IgD-negative memory B cell (primary cell): ENCODE data around the gene SOX8. TPM values are rescaled to one million over a fixed set of nuclear protein-coding genes. Genes with fewer than 3 reads are reported as not detected.

Experiments
- H3K27ac Mint-ChIP-seq, 3 donors: one replicate each; pipeline ENCODE4 v1.8.0; 2020 to 2022; ENCODE audit warnings: mild to moderate bottlenecking in 3 of 3, mixed read lengths in 3 of 3, moderate library complexity in 1 of 3
- H3K27me3 Mint-ChIP-seq: one replicate; pipeline ENCODE4 v1.8.0; 2021; ENCODE audit warnings: mixed read lengths
- H3K36me3 Mint-ChIP-seq: one replicate; pipeline ENCODE4 v1.8.0; 2020; ENCODE audit warnings: mild to moderate bottlenecking, mixed read lengths
- H3K4me1 Mint-ChIP-seq, 3 donors: one replicate each; pipeline ENCODE4 v1.8.0; 2020 to 2022; ENCODE audit warnings: mixed read lengths in 3 of 3, mild to moderate bottlenecking in 1 of 3
- H3K4me3 Mint-ChIP-seq, 4 donors: one replicate each; pipeline ENCODE4 v1.8.0; 2020 to 2022; ENCODE audit warnings: mild to moderate bottlenecking in 4 of 4, mixed read lengths in 4 of 4, moderate library complexity in 3 of 4
- H3K9me3 Mint-ChIP-seq, 3 donors: one replicate each; pipeline ENCODE4 v1.8.0; 2020 to 2021; ENCODE audit warnings: mixed read lengths in 3 of 3, mild to moderate bottlenecking in 1 of 3
- polyA plus RNA-seq: library from polyadenylated mRNA; unstranded; fragments of 300-500 nt; fragmentation: Illumina TruSeq; gene quantifications from one replicate; pipeline ENCODE4 v1.2.3, GENCODE V29; 2021

SOX8 gene
- polyA plus RNA-seq, 1 donor from 2014 or later, result 0.48 TPM

- Mint-ChIP-seq H3K36me3 (no peaks in the 10 kb centered on the region), H3K27ac (no peak overlapping the region), H3K4me3 (no peak overlapping the region), H3K4me1 (no peaks in the 10 kb centered on the region), H3K27me3 (peaks cover 14% of the 10 kb centered on the region), H3K9me3 (no peaks in the 10 kb centered on the region)
These were observed 2.6 kb downstream of the SOX8 start for GRCh38 chr16:984121-984694.

GRCh38 chr16:984736-985636 lies 3.4 kb downstream of the SOX8 start:
- Mint-ChIP-seq H3K9me3 (no peaks in the 10 kb centered on the region), H3K4me1 (no peaks in the 10 kb centered on the region), H3K4me3 (no peak overlapping the region), H3K27ac (no peak overlapping the region), H3K27me3 (peaks cover 9% of the 10 kb centered on the region), H3K36me3 (no peaks in the 10 kb centered on the region)

GRCh38 chr16:985646-986400 lies 4.3 kb downstream of the SOX8 start:
- Mint-ChIP-seq H3K27me3 (peaks cover 9% of the 10 kb centered on the region), H3K4me3 (peak overlapping the region in 1 of 4 donors; percentile 28), H3K4me1 (no peaks in the 10 kb centered on the region), H3K9me3 (no peaks in the 10 kb centered on the region), H3K27ac (no peak overlapping the region), H3K36me3 (no peaks in the 10 kb centered on the region)

DNA sequence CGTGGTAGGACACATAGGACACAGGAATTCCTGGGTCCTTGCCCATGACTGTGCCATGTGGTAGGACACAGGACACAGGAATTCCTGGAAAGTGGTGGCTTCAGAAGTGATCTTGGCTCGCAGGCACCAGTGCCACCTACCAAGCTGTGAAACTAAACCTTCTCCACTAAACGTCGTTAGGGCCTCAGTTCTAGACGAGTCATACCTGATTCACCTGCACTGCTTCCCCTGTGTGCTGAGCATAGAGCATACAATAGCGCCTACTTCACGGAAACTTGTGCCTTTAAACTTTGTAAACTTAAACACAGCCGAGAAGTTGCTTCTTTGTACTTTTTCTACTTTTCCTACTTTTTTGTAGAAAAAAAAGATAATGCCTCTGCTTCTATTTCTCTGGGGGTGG lies 4.8 kb downstream of the SOX8 start:
- H3K36me3 Mint-ChIP-seq, result no peaks in the 10 kb centered on the region
- peaks cover 9% of the 10 kb centered on the region for H3K27me3 Mint-ChIP-seq
- no peaks in the 10 kb centered on the region for H3K4me1 Mint-ChIP-seq
- no peak overlapping the region for H3K27ac Mint-ChIP-seq
- no peak overlapping the region for H3K4me3 Mint-ChIP-seq
- no peaks in the 10 kb centered on the region for H3K9me3 Mint-ChIP-seq

- H3K27ac Mint-ChIP-seq, result no peak overlapping the region
- no peak overlapping the region for H3K4me3 Mint-ChIP-seq
- peaks cover 9% of the 10 kb centered on the region for H3K27me3 Mint-ChIP-seq
- no peaks in the 10 kb centered on the region for H3K9me3 Mint-ChIP-seq
- no peaks in the 10 kb centered on the region for H3K36me3 Mint-ChIP-seq
- no peaks in the 10 kb centered on the region for H3K4me1 Mint-ChIP-seq
These were observed 5.5 kb downstream of the SOX8 start for GRCh38 chr16:986925-987582.

DNA sequence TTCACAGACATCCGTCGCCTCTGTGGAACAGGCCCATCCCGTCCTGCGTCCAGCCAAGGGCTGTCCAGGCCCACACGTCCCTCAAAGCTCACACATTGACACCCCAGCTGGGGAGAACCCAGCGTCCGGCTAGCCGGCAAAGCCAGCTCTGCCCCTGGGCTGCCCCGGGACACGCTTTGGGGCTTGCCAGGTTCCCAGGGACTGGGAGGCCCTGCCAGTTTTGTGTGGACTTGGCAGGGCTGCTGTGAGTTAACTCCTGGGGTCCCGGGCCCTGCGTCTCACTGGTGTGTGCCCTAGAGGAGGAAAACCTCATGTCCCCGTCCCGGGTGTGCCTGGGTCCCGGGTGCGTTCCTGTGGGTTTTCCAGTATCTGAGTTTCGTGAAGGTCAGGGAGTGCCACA lies 6.3 kb downstream of the SOX8 start:
- Mint-ChIP-seq H3K27me3 (peaks cover 5% of the 10 kb centered on the region), H3K4me3 (no peak overlapping the region), H3K27ac (no peak overlapping the region)

GRCh38 chr16:988471-989353 lies 7.1 kb downstream of the SOX8 start:
- H3K9me3 Mint-ChIP-seq, result no peaks in the 10 kb centered on the region
- H3K4me1 Mint-ChIP-seq, result no peaks in the 10 kb centered on the region
- H3K36me3 Mint-ChIP-seq, result no peaks in the 10 kb centered on the region
- H3K27me3 Mint-ChIP-seq, result peaks cover 2% of the 10 kb centered on the region
- no peak overlapping the region for H3K4me3 Mint-ChIP-seq
- H3K27ac Mint-ChIP-seq, result no peak overlapping the region

More for the DNA sequence above, 6.3 kb downstream of the SOX8 start:
- Mint-ChIP-seq H3K4me1 (no peaks in the 10 kb centered on the region), H3K9me3 (no peaks in the 10 kb centered on the region), H3K36me3 (no peaks in the 10 kb centered on the region)

- H3K27ac Mint-ChIP-seq, result no peak overlapping the region
- H3K9me3 Mint-ChIP-seq, result no peaks in the 10 kb centered on the region
- H3K27me3 Mint-ChIP-seq, result peaks cover 2% of the 10 kb centered on the region
- no peaks in the 10 kb centered on the region for H3K36me3 Mint-ChIP-seq
- H3K4me1 Mint-ChIP-seq, result no peaks in the 10 kb centered on the region
- no peak overlapping the region for H3K4me3 Mint-ChIP-seq
These were observed 7.8 kb downstream of the SOX8 start for GRCh38 chr16:989354-989814.

DNA sequence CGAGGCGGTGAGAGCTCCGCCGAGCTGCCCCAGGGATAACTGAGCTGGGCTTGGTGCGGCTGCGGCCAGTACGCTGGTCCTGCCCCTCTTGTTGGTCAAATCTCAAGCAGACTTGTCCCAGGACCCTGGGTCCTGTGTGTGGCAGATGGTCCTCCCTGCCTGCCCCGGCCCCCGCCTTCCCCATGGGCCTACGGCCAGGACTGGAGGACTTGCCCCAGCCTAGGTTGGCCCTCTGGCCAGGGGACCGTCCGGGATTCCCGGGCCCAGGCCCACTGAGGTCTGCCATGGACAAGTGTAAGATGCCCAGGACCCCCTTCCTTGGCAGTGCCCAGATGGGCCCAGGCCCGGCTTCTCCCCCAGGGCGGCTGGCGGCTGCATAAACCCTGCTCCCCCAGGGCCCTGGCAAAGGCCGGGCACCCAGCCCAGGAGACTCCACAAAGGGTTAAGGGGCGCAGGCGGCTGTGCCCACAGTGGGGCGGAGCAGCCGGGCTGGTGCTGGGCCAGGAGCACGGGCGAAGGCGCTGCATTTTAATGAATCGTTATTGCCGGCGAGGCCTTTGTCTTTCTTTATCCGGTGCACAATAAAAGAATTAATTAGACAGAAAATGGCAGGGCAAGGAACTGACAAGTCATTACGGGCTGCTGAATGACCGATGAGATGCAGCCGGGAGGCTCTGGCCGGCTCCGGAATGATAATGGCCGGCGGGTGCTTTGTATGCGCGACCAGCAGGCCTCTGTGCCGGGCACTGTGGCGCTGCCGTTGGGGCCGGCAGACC lies 9.1 kb downstream of the SOX8 start:
- Mint-ChIP-seq H3K9me3 (peaks cover 0 to 2% (median 0%) of the 10 kb centered on the region in 3 donors), H3K27me3 (peaks cover 12% of the 10 kb centered on the region), H3K4me1 (no peaks in the 10 kb centered on the region), H3K36me3 (no peaks in the 10 kb centered on the region), H3K4me3 (no peak overlapping the region), H3K27ac (no peak overlapping the region)

- H3K36me3 Mint-ChIP-seq, result no peaks in the 10 kb centered on the region
- H3K27me3 Mint-ChIP-seq, result peaks cover 18% of the 10 kb centered on the region
- H3K9me3 Mint-ChIP-seq, result peaks cover 0 to 2% (median 0%) of the 10 kb centered on the region in 3 donors
- H3K4me3 Mint-ChIP-seq, result no peak overlapping the region
- H3K4me1 Mint-ChIP-seq, result peaks cover 0 to 1% (median 0%) of the 10 kb centered on the region in 3 donors
- H3K27ac Mint-ChIP-seq, result no peak overlapping the region
These were observed 9.8 kb downstream of the SOX8 start for GRCh38 chr16:991345-991744.

DNA sequence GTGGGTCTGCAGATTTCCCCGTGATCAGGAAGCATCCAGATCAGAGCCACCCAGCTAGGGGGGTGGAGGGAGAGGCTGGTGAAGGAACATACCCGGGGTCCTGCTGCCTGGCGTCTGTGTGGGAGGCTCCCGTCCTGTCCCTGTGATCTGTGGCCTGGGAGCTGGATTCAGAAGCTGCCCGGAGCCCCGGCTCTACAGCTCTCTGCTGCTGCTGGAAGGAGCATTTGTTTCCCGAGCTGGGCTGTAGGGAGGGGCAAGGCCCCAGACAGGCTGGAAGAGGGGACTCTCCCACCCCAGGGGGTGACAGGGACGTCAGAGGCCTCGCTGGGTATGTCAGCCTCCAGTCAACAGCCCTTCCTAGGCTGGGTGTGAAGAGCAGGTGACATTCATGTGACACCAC lies 10.2 kb downstream of the SOX8 start:
- peaks cover 22% of the 10 kb centered on the region for H3K27me3 Mint-ChIP-seq
- peaks cover 3% of the 10 kb centered on the region for H3K36me3 Mint-ChIP-seq
- no peak overlapping the region for H3K27ac Mint-ChIP-seq
- no peak overlapping the region for H3K4me3 Mint-ChIP-seq
- H3K4me1 Mint-ChIP-seq, result peaks cover 0 to 2% (median 1%) of the 10 kb centered on the region in 3 donors
- H3K9me3 Mint-ChIP-seq, result peaks cover 0 to 2% (median 0%) of the 10 kb centered on the region in 3 donors

- Mint-ChIP-seq H3K27ac (no peak overlapping the region), H3K4me3 (no peak overlapping the region), H3K36me3 (peaks cover 3% of the 10 kb centered on the region), H3K27me3 (peaks cover 26% of the 10 kb centered on the region), H3K4me1 (peaks cover 0 to 2% (median 1%) of the 10 kb centered on the region in 3 donors), H3K9me3 (peaks cover 0 to 2% (median 0%) of the 10 kb centered on the region in 3 donors)
These were observed 12.2 kb downstream of the SOX8 start for GRCh38 chr16:993731-994130.

- no peak overlapping the region for H3K4me3 Mint-ChIP-seq
- H3K4me1 Mint-ChIP-seq, result peaks cover 0 to 2% (median 1%) of the 10 kb centered on the region in 3 donors
- H3K9me3 Mint-ChIP-seq, result peaks cover 0 to 2% (median 0%) of the 10 kb centered on the region in 3 donors
- H3K36me3 Mint-ChIP-seq, result peaks cover 3% of the 10 kb centered on the region
- H3K27me3 Mint-ChIP-seq, result peaks cover 31% of the 10 kb centered on the region
- no peak overlapping the region for H3K27ac Mint-ChIP-seq
These were observed 13.5 kb downstream of the SOX8 start for GRCh38 chr16:995087-995486.
